Measurements from ENCODE around the gene TSPAN10. TPM values are rescaled to one million over a fixed set of nuclear protein-coding genes. Genes with fewer than 3 reads are reported as not detected.

The TSPAN10 gene
- total and polyA plus RNA-seq, 9 of the 15 experiments (the other 6 are each of a cell fraction or from before 2014, with no cell fraction given) = 0.05 to 0.31 (median 0.13) TPM; not detected in 1

DNA sequence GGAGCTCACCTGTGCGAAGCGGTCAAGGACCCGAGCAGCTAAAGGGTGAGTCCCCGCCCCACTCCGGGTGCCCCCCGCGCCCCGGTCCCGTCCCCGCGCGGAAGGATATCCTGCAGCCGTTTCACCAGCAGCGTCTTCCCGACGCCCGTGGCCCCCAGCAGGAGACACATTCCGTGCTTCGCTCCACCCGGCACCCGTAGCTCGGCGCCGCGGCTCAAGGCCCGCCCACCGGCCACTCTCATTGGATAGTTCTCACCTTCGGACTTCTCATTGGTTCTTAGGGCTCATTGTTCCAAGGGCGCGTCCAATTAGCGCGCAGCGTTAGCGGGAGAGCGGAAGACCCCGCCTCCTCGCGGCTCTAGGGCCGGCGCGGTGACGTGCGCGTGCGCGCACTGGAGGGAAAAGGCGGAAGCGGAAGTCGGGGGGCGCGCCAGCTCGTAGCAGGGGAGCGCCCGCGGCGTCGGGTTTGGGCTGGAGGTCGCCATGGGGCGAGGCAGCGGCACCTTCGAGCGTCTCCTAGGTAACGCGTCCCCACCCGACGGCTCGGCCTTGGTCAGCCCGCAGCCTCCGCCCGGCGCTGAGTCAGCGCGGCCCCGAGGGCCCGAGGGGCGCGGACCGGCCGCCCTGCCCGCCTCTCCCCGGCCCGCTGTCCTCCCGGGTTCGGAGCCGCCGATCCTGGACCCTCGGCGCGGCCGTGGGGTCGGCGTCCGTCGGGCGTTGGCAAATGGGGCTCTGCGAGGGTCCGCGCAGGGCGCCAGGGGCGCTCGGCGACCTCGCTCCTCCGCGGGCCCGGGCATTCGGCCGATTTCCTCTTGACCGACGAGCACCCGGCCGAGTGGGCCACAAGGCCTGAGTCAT lies 46.8 kb downstream of the TSPAN10 start, which contains the start of the genes ARL16 and HGS (continued):
- TF ChIP-seq, protein P1, sequence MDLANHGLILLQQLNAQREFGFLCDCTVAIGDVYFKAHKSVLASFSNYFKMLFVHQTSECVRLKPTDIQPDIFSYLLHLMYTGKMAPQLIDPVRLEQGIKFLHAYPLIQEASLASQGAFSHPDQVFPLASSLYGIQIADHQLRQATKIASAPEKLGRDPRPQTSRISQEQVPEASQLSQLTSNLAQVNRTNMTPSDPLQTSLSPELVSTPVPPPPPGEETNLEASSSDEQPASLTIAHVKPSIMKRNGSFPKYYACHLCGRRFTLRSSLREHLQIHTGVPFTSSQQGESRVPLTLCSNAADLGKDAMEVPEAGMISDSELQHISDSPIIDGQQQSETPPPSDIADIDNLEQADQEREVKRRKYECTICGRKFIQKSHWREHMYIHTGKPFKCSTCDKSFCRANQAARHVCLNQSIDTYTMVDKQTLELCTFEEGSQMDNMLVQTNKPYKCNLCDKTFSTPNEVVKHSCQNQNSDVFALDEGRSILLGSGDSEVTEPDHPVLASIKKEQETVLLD (IDR thresholded peaks at IDR 0.05) = peak; percentile 94
- TF ChIP-seq RBM22 (IDR thresholded peaks at IDR 0.05; ENCODE audit: low read depth, low read length, poor library complexity, severe bottlenecking) (no peak), GTF3C2 (IDR thresholded peaks at IDR 0.05; ENCODE audit: borderline replicate concordance, extremely low read depth, insufficient read length) (no peak), POLR2B (IDR thresholded peaks at IDR 0.05; ENCODE audit: low read depth, partially characterized antibody) (peak; percentile 54), PTTG1 (tag; IDR thresholded peaks at IDR 0.05; ENCODE audit: low read depth) (no peak), SRSF9 (IDR thresholded peaks at IDR 0.05; ENCODE audit: borderline replicate concordance, low read depth, low read length) (no peak), KDM2B (CRISPR knock-in tag; IDR thresholded peaks at IDR 0.05) (no peak), ZNF551 (CRISPR knock-in tag; IDR thresholded peaks at IDR 0.05) (no peak), E4F1 (CRISPR knock-in tag; IDR thresholded peaks at IDR 0.05; ENCODE audit: borderline replicate concordance) (no peak)
- TF ChIP-seq, protein P2, sequence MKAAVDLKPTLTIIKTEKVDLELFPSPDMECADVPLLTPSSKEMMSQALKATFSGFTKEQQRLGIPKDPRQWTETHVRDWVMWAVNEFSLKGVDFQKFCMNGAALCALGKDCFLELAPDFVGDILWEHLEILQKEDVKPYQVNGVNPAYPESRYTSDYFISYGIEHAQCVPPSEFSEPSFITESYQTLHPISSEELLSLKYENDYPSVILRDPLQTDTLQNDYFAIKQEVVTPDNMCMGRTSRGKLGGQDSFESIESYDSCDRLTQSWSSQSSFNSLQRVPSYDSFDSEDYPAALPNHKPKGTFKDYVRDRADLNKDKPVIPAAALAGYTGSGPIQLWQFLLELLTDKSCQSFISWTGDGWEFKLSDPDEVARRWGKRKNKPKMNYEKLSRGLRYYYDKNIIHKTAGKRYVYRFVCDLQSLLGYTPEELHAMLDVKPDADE (conservative IDR thresholded peaks at IDR 0.05; ENCODE audit: control insufficient read depth, low read depth, low read length) = peak; percentile 84
- TF ChIP-seq, protein P3, sequence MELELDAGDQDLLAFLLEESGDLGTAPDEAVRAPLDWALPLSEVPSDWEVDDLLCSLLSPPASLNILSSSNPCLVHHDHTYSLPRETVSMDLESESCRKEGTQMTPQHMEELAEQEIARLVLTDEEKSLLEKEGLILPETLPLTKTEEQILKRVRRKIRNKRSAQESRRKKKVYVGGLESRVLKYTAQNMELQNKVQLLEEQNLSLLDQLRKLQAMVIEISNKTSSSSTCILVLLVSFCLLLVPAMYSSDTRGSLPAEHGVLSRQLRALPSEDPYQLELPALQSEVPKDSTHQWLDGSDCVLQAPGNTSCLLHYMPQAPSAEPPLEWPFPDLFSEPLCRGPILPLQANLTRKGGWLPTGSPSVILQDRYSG (tag; conservative IDR thresholded peaks at IDR 0.05; ENCODE audit: low read depth) = no peak
- TF ChIP-seq, protein P4, sequence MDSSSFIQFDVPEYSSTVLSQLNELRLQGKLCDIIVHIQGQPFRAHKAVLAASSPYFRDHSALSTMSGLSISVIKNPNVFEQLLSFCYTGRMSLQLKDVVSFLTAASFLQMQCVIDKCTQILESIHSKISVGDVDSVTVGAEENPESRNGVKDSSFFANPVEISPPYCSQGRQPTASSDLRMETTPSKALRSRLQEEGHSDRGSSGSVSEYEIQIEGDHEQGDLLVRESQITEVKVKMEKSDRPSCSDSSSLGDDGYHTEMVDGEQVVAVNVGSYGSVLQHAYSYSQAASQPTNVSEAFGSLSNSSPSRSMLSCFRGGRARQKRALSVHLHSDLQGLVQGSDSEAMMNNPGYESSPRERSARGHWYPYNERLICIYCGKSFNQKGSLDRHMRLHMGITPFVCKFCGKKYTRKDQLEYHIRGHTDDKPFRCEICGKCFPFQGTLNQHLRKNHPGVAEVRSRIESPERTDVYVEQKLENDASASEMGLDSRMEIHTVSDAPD (CRISPR knock-in tag; IDR thresholded peaks at IDR 0.05) = no peak
